ENCODE results near the gene FNBP1.

The FNBP1 gene

GRCh38 chr9:129875181-129875611, 167.8 kb downstream of the FNBP1 start:
- H3K4me3 ChIP-seq (replicated peaks; ENCODE audit: low read depth, low read length), result no peak overlapping the region
- no peak for DNase-seq (ENCODE audit: extremely low read depth, low read depth)
- peak; percentile 28 for TF ChIP-seq CTCF (IDR thresholded peaks at IDR 0.05; ENCODE audit: low read depth, low read length, missing control alignments)

- no peak for TF ChIP-seq CTCF (IDR thresholded peaks at IDR 0.05; ENCODE audit: low read depth, low read length, missing control alignments)
- no peak for DNase-seq (ENCODE audit: extremely low read depth, low read depth)
- H3K4me3 ChIP-seq (replicated peaks; ENCODE audit: low read depth, low read length), result no peak overlapping the region
Measured at GRCh38 chr9:129874261-129875101, 168.5 kb downstream of the FNBP1 start.

GRCh38 chr9:129873563-129874190, 169.3 kb downstream of the FNBP1 start:
- TF ChIP-seq CTCF (IDR thresholded peaks at IDR 0.05; ENCODE audit: low read depth, low read length, missing control alignments), result no peak
- H3K4me3 ChIP-seq (replicated peaks; ENCODE audit: low read depth, low read length), result no peak overlapping the region
- no peak for DNase-seq (ENCODE audit: extremely low read depth, low read depth)

- DNase-seq (ENCODE audit: extremely low read depth, low read depth), result no peak
- no peak overlapping the region for H3K4me3 ChIP-seq (replicated peaks; ENCODE audit: low read depth, low read length)
- TF ChIP-seq CTCF (IDR thresholded peaks at IDR 0.05; ENCODE audit: low read depth, low read length, missing control alignments), result no peak
Measured at GRCh38 chr9:129871046-129871445, 171.9 kb downstream of the FNBP1 start.

- no peak for DNase-seq (ENCODE audit: extremely low read depth, low read depth)
- no peak overlapping the region for H3K4me3 ChIP-seq (replicated peaks; ENCODE audit: low read depth, low read length)
- TF ChIP-seq CTCF (IDR thresholded peaks at IDR 0.05; ENCODE audit: low read depth, low read length, missing control alignments), result no peak
Measured at GRCh38 chr9:129869585-129870501, 173.1 kb downstream of the FNBP1 start.

GRCh38 chr9:129868872-129869486, 174.0 kb downstream of the FNBP1 start:
- DNase-seq (ENCODE audit: extremely low read depth, low read depth), result no peak
- TF ChIP-seq CTCF (IDR thresholded peaks at IDR 0.05; ENCODE audit: low read depth, low read length, missing control alignments), result no peak
- no peak overlapping the region for H3K4me3 ChIP-seq (replicated peaks; ENCODE audit: low read depth, low read length)
